GM19240 (cell line): ENCODE results near the gene GNG2.

Experiments used
- DNase-seq: peaks from one replicate; pipeline ENCODE4 v3.0.0; 2011; ENCODE audit warnings: low spot score; ENCODE audit not compliant: insufficient read length

Gene GNG2

GRCh38 chr14:52015411-52016030 lies 155.1 kb downstream of the GNG2 start:
- no peak for DNase-seq

GRCh38 chr14:52018252-52018651 lies 157.8 kb downstream of the GNG2 start:
- DNase-seq = no peak

- no peak for DNase-seq
Observed at GRCh38 chr14:52018970-52019369, 158.6 kb downstream of the GNG2 start.
